Measurements from ENCODE around the gene ZC3H7B.

DNA sequence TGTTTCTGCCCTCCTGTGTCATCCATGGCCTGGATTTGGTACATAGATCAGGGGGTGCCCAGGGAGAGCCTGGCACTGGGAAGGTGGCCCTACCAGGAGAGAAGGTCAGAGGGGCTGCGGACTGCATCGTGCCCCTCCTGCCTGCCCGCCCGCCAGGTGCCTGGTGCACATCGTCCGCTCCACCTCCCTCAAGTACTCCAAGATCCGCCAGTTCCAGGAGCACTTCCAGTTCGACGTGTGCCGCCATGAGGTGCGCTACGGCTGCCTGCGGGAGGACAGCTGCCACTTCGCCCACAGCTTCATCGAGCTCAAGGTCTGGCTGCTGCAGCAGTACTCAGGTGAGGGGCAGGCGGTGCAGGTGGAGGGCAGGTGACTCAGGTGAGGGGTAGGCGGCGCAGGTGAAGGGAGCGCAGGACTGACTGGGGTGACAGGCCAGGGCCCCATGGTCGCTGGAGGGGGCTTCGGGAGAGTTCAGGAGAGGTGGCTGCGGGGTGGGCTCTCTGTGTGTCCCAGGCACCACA is 47.7 kb downstream of the ZC3H7B start:
- TF ChIP-seq POLR2A (IDR thresholded peaks at IDR 0.05; ENCODE audit: low read depth, low read length), result no peak
- TF ChIP-seq TAF1 (IDR thresholded peaks at IDR 0.05; ENCODE audit: low read depth, low read length), result no peak
- TF ChIP-seq POU2F2 (IDR thresholded peaks at IDR 0.05; ENCODE audit: low read depth, low read length), result no peak
- TF ChIP-seq POLR2AphosphoS5 (IDR thresholded peaks at IDR 0.05; ENCODE audit: low read depth, low read length), result no peak
- TF ChIP-seq PAX5 (IDR thresholded peaks at IDR 0.05; ENCODE audit: insufficient read depth, low read length, severe bottlenecking), result no peak
